GM12892 (cell line): ENCODE measurements around the gene HYAL2.

Experiments
- POLR2A ChIP-seq: IDR thresholded peaks from 2 replicates; pipeline ENCODE4 v1.6.1; 2011; ENCODE audit warnings: low read depth, low read length, control low read depth
- TAF1 ChIP-seq: IDR thresholded peaks from 2 replicates; pipeline ENCODE4 v1.6.1; 2011; ENCODE audit warnings: low read depth, mild to moderate bottlenecking, control low read depth, low read length, borderline replicate concordance

- no peak for TF ChIP-seq POLR2A
- no peak for TF ChIP-seq TAF1
Observed at GRCh38 chr3:50357481-50357880, 34.9 kb upstream of the HYAL2 start.
